ENCODE measurements around the gene FIGNL2.

DNA sequence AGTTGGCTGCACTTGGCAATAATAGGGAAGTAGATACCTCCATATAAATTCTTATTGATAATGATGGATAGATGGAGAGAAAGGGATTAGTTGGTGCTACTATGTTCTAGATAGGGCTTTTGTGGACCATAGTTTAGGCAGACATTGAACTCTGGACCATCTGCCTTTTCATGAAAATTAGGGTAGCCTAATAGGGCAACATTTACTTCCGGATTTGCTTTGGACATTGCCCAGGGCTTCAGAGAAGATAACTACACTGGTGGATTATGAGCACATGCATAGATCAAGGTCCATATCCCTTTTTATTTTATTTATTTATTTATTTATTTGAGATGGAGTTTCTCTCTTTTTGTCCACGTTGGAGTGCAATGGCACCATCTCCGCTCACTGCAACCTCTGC, 70.5 kb downstream of the FIGNL2 start:
- TF ChIP-seq, protein P1, sequence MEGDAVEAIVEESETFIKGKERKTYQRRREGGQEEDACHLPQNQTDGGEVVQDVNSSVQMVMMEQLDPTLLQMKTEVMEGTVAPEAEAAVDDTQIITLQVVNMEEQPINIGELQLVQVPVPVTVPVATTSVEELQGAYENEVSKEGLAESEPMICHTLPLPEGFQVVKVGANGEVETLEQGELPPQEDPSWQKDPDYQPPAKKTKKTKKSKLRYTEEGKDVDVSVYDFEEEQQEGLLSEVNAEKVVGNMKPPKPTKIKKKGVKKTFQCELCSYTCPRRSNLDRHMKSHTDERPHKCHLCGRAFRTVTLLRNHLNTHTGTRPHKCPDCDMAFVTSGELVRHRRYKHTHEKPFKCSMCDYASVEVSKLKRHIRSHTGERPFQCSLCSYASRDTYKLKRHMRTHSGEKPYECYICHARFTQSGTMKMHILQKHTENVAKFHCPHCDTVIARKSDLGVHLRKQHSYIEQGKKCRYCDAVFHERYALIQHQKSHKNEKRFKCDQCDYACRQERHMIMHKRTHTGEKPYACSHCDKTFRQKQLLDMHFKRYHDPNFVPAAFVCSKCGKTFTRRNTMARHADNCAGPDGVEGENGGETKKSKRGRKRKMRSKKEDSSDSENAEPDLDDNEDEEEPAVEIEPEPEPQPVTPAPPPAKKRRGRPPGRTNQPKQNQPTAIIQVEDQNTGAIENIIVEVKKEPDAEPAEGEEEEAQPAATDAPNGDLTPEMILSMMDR (IDR thresholded peaks at IDR 0.05), result no peak
- no peak for TF ChIP-seq POLR2A (IDR thresholded peaks at IDR 0.05)
